Fibroblast of the aortic adventitia (primary cell): ENCODE results near the gene ARHGEF25. TPM values are rescaled to one million over a fixed set of nuclear protein-coding genes. Genes with fewer than 3 reads are reported as not detected.
"Not testable (repeated sequence)": the region's sequence is repeated elsewhere in the genome, so short reads cannot be mapped to it uniquely, and the experiment has no call there.

Experiments
- DNase-seq: peaks from one replicate; pipeline ENCODE4 v3.0.0-alpha.2; 2010; ENCODE audit warnings: low read depth
- H3K4me3 ChIP-seq: 2 replicates; pipeline ENCODE4 v1.5.1; 2011; ENCODE audit warnings: low read depth, mild to moderate bottlenecking, control low read depth, low read length, moderate library complexity
- CTCF ChIP-seq: IDR thresholded peaks from 2 replicates; pipeline ENCODE4 v1.5.1; 2011; ENCODE audit warnings: mild to moderate bottlenecking, low read length, control low read depth, inconsistent platforms; ENCODE audit not compliant: insufficient read depth
- total RNA-seq: library from RNA; depleted of rRNA; stranded (reverse); fragments of >200 nt; gene quantifications from 2 replicates; pipeline ENCODE4 v1.2.3, GENCODE V29; 2012; ENCODE audit warnings: low replicate concordance

Gene ARHGEF25
- total RNA-seq, 1 donor = 18.3 TPM

- no peak for DNase-seq
- no peak for TF ChIP-seq CTCF
- no peak overlapping the region for H3K4me3 ChIP-seq
Observed at GRCh38 chr12:57661376-57661775, 50.1 kb downstream of the ARHGEF25 start.

GRCh38 chr12:57665066-57665820, 54.0 kb downstream of the ARHGEF25 start:
- not testable (repeated sequence) for DNase-seq, H3K4me3 ChIP-seq

Other genes starting within 250 kb of the ARHGEF25 start
- 16.7 and 22.3 TPM in 2 replicates for gene R3HDM2, start 180.4 kb upstream of the ARHGEF25 start, total RNA-seq
- gene INHBC, start 176.7 kb upstream of the ARHGEF25 start, total RNA-seq = not detected in 2 replicates
- gene INHBE, start 156.1 kb upstream of the ARHGEF25 start, total RNA-seq = 0.16 and 0.99 TPM in 2 replicates
- 1.1 TPM in 1 of 2 replicates, not detected in the other for gene GLI1, start 151.7 kb upstream of the ARHGEF25 start, total RNA-seq
- 0.18 TPM in 1 of 2 replicates, not detected in the other for gene ARHGAP9, start 131.6 kb upstream of the ARHGEF25 start, total RNA-seq
- gene MARS1, start 123.4 kb upstream of the ARHGEF25 start, total RNA-seq = 185 and 272 TPM in 2 replicates
- gene DDIT3, start 90.9 kb upstream of the ARHGEF25 start, total RNA-seq = 37.7 and 60.3 TPM in 2 replicates
- 4.2 and 7.6 TPM in 2 replicates for gene MBD6, start 88.6 kb upstream of the ARHGEF25 start, total RNA-seq
- gene DCTN2, start 64.2 kb upstream of the ARHGEF25 start, total RNA-seq = 106 and 140 TPM in 2 replicates
- 0.72 and 1.8 TPM in 2 replicates for gene KIF5A, start 61.4 kb upstream of the ARHGEF25 start, total RNA-seq
- 12.4 and 19.4 TPM in 2 replicates for gene PIP4K2C, start 20.2 kb upstream of the ARHGEF25 start, total RNA-seq
- gene DTX3, start 6.6 kb upstream of the ARHGEF25 start, total RNA-seq = 10.5 and 16.9 TPM in 2 replicates
- gene B4GALNT1, start 21.8 kb downstream of the ARHGEF25 start, total RNA-seq = 1.7 and 6.9 TPM in 2 replicates
- 229 and 425 TPM in 2 replicates for gene OS9, start 82.7 kb downstream of the ARHGEF25 start, total RNA-seq
- 0.25 and 0.27 TPM in 2 replicates for gene AGAP2, start 127.3 kb downstream of the ARHGEF25 start, total RNA-seq
- 17.3 and 43.9 TPM in 2 replicates for gene TSPAN31, start 133.6 kb downstream of the ARHGEF25 start, total RNA-seq
- gene CDK4, start 140.9 kb downstream of the ARHGEF25 start, total RNA-seq = 208 and 588 TPM in 2 replicates
- 0.57 and 2.1 TPM in 2 replicates for gene MARCHF9, start 143.7 kb downstream of the ARHGEF25 start, total RNA-seq
- gene CYP27B1, start 155.6 kb downstream of the ARHGEF25 start, total RNA-seq = 0.45 TPM in 1 of 2 replicates, not detected in the other
- gene METTL1, start 160.7 kb downstream of the ARHGEF25 start, total RNA-seq = 9.7 and 10.5 TPM in 2 replicates
- 3.9 and 6.6 TPM in 2 replicates for gene EEF1AKMT3, start 161.2 kb downstream of the ARHGEF25 start, total RNA-seq
- 16.2 and 19.9 TPM in 2 replicates for gene TSFM, start 171.4 kb downstream of the ARHGEF25 start, total RNA-seq
- 2.5 and 3.5 TPM in 2 replicates for gene AVIL, start 207.3 kb downstream of the ARHGEF25 start, total RNA-seq
- 90.7 and 128 TPM in 2 replicates for gene CTDSP2, start 235.3 kb downstream of the ARHGEF25 start, total RNA-seq